Right lobe of liver (tissue), 6 donors: ENCODE results near the gene SPINK14. TPM values are rescaled to one million over a fixed set of nuclear protein-coding genes. Genes with fewer than 3 reads are reported as not detected.
A peak's percentile ranks its signal among the peaks of the same experiment; 100 is the strongest.

ENCODE experiments used
- ATAC-seq, 4 donors: fragments of 200-7000 bp; cut with Tn5 transposase; one replicate each; pipeline ENCODE4 v1.9.1; 2020; ENCODE audit warnings: mild to moderate bottlenecking in 4 of 4, moderate library complexity in 4 of 4
- DNase-seq, 3 donors: peaks; one replicate each; pipeline ENCODE4 v3.0.0-alpha.2; 2020
- H3K27ac ChIP-seq, 3 donors: fragments of 200-600 bp; one replicate each; pipeline ENCODE4 v1.8.0; 2022
- H3K27me3 ChIP-seq, 2 donors: fragments of 200-600 bp; one replicate each; pipeline ENCODE4 v1.8.0; 2022
- H3K36me3 ChIP-seq, 4 donors: fragments of 200-600 bp; sonication (generic) in 1 of 4; one replicate each; pipeline versions ENCODE4 v1.5.1 to v1.8.0; 2017 to 2022; ENCODE audit warnings: control low read depth in 1 of 4
- H3K4me1 ChIP-seq, 4 donors: fragments of 200-600 bp; sonication (generic) in 1 of 4; one replicate each; pipeline versions ENCODE4 v1.5.1 to v1.8.0; 2017 to 2022; ENCODE audit warnings: control low read depth in 1 of 4
- H3K4me3 ChIP-seq, 3 donors: fragments of 200-600 bp; one replicate each; pipeline ENCODE4 v1.8.0; 2022
- H3K9me3 ChIP-seq, 4 donors: fragments of 200-600 bp; sonication (generic) in 1 of 4; one replicate each; pipeline versions ENCODE4 v1.5.1 to v1.8.0; 2017 to 2022; ENCODE audit warnings: control low read depth in 1 of 4
- CTCF ChIP-seq, 4 donors: fragments of 200-600 bp in 3 of 4; fragments of 450-650 bp in 1 of 4; IDR thresholded peaks; one replicate each; pipeline versions ENCODE4 v1.5.1 to v1.8.0; 2016 to 2022; ENCODE audit warnings: antibody characterized with exemption in 4 of 4, mild to moderate bottlenecking in 2 of 4
- POLR2A ChIP-seq: fragments of 450-650 bp; IDR thresholded peaks from one replicate; pipeline ENCODE4 v1.6.1; 2017; ENCODE audit warnings: antibody characterized with exemption, mild to moderate bottlenecking
- WGBS: methylation state at CpG from one replicate; pipeline ENCODE4 v1.1.6; 2018; ENCODE audit warnings: low coverage, low lambda C conversion rate; ENCODE audit not compliant: insufficient coverage; ENCODE audit errors: missing lambda C conversion rate; 5-methylcytosine and 5-hydroxymethylcytosine counted together
- intact Hi-C, 2 donors: fragments of 100-400 bp; cut with DNase I; formaldehyde crosslinking; loops; one replicate each; pipeline versions ENCODE4 v1.11.2 to v1.14.1; 2022
- total RNA-seq, 6 experiments: library from RNA; depleted of rRNA in 2 of 6; stranded (reverse); fragments of >200 nt in 2 of 6; fragmentation: NEBNext Ultra II Directional in 3 of 6; extraction: Animal tissue kit (Norgen Biotek cat#: 25700) in 3 of 6; gene quantifications; one replicate each; pipeline versions ENCODE4 v1.1.0 to v1.2.4, GENCODE V29; 2016 to 2023
- donor health status: DM: no; HTN: yes; CAD: no.
- donor health status: DM: no; HTN: no; CAD: no.
- donor health status: DM: no; HTN: no; CAD: no.
- donor health status: DM: no; HTN: yes; CAD: no.
- donor health status: DM: no; HTN: yes; CAD: no.

SPINK14 gene
- total RNA-seq, 6 experiments from 2014 or later, result not detected

- H3K27ac ChIP-seq, result no peak overlapping the region
- H3K36me3 ChIP-seq, result no peaks in the 10 kb centered on the region
- H3K4me1 ChIP-seq, result peaks cover 0 to 3% (median 0%) of the 10 kb centered on the region in 4 donors
- DNase-seq, result no peak
- H3K9me3 ChIP-seq, result no peaks in the 10 kb centered on the region
- H3K4me3 ChIP-seq, result no peak overlapping the region
- WGBS, result 71% methylated on average over 3 of the region's 3 CpGs
- no peaks in the 10 kb centered on the region for H3K27me3 ChIP-seq
- intact Hi-C loops, result no loop called here
- TF ChIP-seq POLR2A (no peak), CTCF (IDR thresholded peaks at IDR 0.05) (no peak)
- no peak for ATAC-seq
Measured at GRCh38 chr5:148140846-148141245, 27.5 kb upstream of the SPINK14 start.

- TF ChIP-seq CTCF (IDR thresholded peaks at IDR 0.05) (no peak), POLR2A (no peak)
- DNase-seq (no peak), ATAC-seq (no peak)
- no peaks in the 10 kb centered on the region for H3K9me3 ChIP-seq
- no peaks in the 10 kb centered on the region for H3K27me3 ChIP-seq
- 67% methylated on average over 2 of the region's 2 CpGs for WGBS
- no peak overlapping the region for H3K27ac ChIP-seq
- H3K4me3 ChIP-seq, result no peak overlapping the region
- H3K36me3 ChIP-seq, result no peaks in the 10 kb centered on the region
- H3K4me1 ChIP-seq, result peaks cover 0 to 11% (median 2%) of the 10 kb centered on the region in 4 donors
- intact Hi-C loops, result no loop called here
Measured at GRCh38 chr5:148141645-148142044, 26.7 kb upstream of the SPINK14 start.

GRCh38 chr5:148145916-148146315 is 22.4 kb upstream of the SPINK14 start:
- Histone ChIP-seq H3K4me1 (peaks cover 0 to 17% (median 6%) of the 10 kb centered on the region in 4 donors), H3K4me3 (no peak overlapping the region), H3K36me3 (no peaks in the 10 kb centered on the region), H3K27ac (no peak overlapping the region), H3K27me3 (no peaks in the 10 kb centered on the region), H3K9me3 (no peaks in the 10 kb centered on the region)
- intact Hi-C loops, result no loop called here
- no peak for DNase-seq
- TF ChIP-seq CTCF (IDR thresholded peaks at IDR 0.05) (no peak), POLR2A (no peak)
- peak; percentile 15 to 47 (median 35) for ATAC-seq

GRCh38 chr5:148146487-148146886 is 21.9 kb upstream of the SPINK14 start:
- H3K27me3 ChIP-seq, result no peaks in the 10 kb centered on the region
- WGBS, result 38% methylated on average over 1 of the region's 1 CpG
- peaks cover 0 to 17% (median 6%) of the 10 kb centered on the region in 4 donors for H3K4me1 ChIP-seq
- no peaks in the 10 kb centered on the region for H3K9me3 ChIP-seq
- ATAC-seq (peak; percentile 25 to 66 (median 58)), DNase-seq (no peak)
- H3K27ac ChIP-seq, result peak overlapping the region; percentile 21 to 65 (median 46)
- H3K4me3 ChIP-seq, result no peak overlapping the region
- no peaks in the 10 kb centered on the region for H3K36me3 ChIP-seq
- TF ChIP-seq CTCF (IDR thresholded peaks at IDR 0.05) (no peak), POLR2A (no peak)
- intact Hi-C loops, result no loop called here

GRCh38 chr5:148147415-148147814 is 20.9 kb upstream of the SPINK14 start:
- intact Hi-C loops, result no loop called here
- Histone ChIP-seq H3K9me3 (no peaks in the 10 kb centered on the region), H3K4me1 (peaks cover 0 to 17% (median 6%) of the 10 kb centered on the region in 4 donors), H3K4me3 (peak overlapping the region in 1 of 3 donors; percentile 21), H3K27me3 (no peaks in the 10 kb centered on the region), H3K27ac (peak overlapping the region; percentile 21 to 65 (median 46)), H3K36me3 (no peaks in the 10 kb centered on the region)
- 27% methylated on average over 4 of the region's 4 CpGs for WGBS
- TF ChIP-seq POLR2A (no peak), CTCF (IDR thresholded peaks at IDR 0.05) (no peak)
- ATAC-seq (peak; percentile 93 to 96 (median 94)), DNase-seq (no peak)
